Measurements from ENCODE around the gene ATG16L2. TPM values are rescaled to one million over a fixed set of nuclear protein-coding genes. Genes with fewer than 3 reads are reported as not detected.

Gene ATG16L2
- total RNA-seq, 2 donors from 2014 or later = 43.5 to 51.3 TPM

- H3K9ac ChIP-seq (ENCODE audit: low read depth in 2 of 2, low read length in 2 of 2) = peak overlapping the region in 1 of 2 donors; percentile 90
- TF ChIP-seq CTCF (IDR thresholded peaks at IDR 0.05) = no peak
- H3K9me3 ChIP-seq = no peaks in the 10 kb centered on the region
- no peak overlapping the region for H3K4me3 ChIP-seq
- no peaks in the 10 kb centered on the region for H3K27me3 ChIP-seq
- peak; percentile 65 for DNase-seq
- H3K4me1 ChIP-seq = peaks cover 32% of the 10 kb centered on the region
- intact Hi-C loops (cut with DNase I) = no loop called here
- H3K36me3 ChIP-seq = no peaks in the 10 kb centered on the region
- peak overlapping the region; percentile 67 for H3K27ac ChIP-seq
Observed at GRCh38 chr11:72777755-72778278, 36.4 kb upstream of the ATG16L2 start.

GRCh38 chr11:72778535-72779494 is 35.4 kb upstream of the ATG16L2 start:
- intact Hi-C loops (cut with DNase I) = no loop called here
- Histone ChIP-seq H3K27ac (peak overlapping the region; percentile 67), H3K36me3 (no peaks in the 10 kb centered on the region), H3K27me3 (no peaks in the 10 kb centered on the region), H3K9ac (ENCODE audit: low read depth in 2 of 2, low read length in 2 of 2) (peak overlapping the region in 1 of 2 donors; percentile 90), H3K9me3 (no peaks in the 10 kb centered on the region), H3K4me3 (peak overlapping the region; percentile 55), H3K4me1 (peaks cover 41% of the 10 kb centered on the region)
- no peak for TF ChIP-seq CTCF (IDR thresholded peaks at IDR 0.05)
- DNase-seq = peak; percentile 85

GRCh38 chr11:72779495-72780128 is 34.6 kb upstream of the ATG16L2 start:
- H3K9ac ChIP-seq (ENCODE audit: low read depth in 2 of 2, low read length in 2 of 2) = peak overlapping the region; percentile 79 to 90
- no peak for TF ChIP-seq CTCF (IDR thresholded peaks at IDR 0.05)
- peak overlapping the region; percentile 55 for H3K4me3 ChIP-seq
- peaks cover 39% of the 10 kb centered on the region for H3K4me1 ChIP-seq
- no peaks in the 10 kb centered on the region for H3K27me3 ChIP-seq
- peak overlapping the region; percentile 67 for H3K27ac ChIP-seq
- no peaks in the 10 kb centered on the region for H3K36me3 ChIP-seq
- DNase-seq = peak; percentile 46
- intact Hi-C loops (cut with DNase I) = no loop called here
- no peaks in the 10 kb centered on the region for H3K9me3 ChIP-seq

- intact Hi-C loops (cut with DNase I) = no loop called here
- peak overlapping the region; percentile 55 for H3K4me3 ChIP-seq
- H3K9ac ChIP-seq (ENCODE audit: low read depth in 2 of 2, low read length in 2 of 2) = peak overlapping the region; percentile 79 to 90
- no peaks in the 10 kb centered on the region for H3K9me3 ChIP-seq
- H3K36me3 ChIP-seq = no peaks in the 10 kb centered on the region
- H3K4me1 ChIP-seq = peaks cover 36% of the 10 kb centered on the region
- no peak for TF ChIP-seq CTCF (IDR thresholded peaks at IDR 0.05)
- peak overlapping the region; percentile 67 for H3K27ac ChIP-seq
- H3K27me3 ChIP-seq = no peaks in the 10 kb centered on the region
- DNase-seq = no peak
Observed at GRCh38 chr11:72780296-72781062, 33.7 kb upstream of the ATG16L2 start.

- H3K36me3 ChIP-seq = no peaks in the 10 kb centered on the region
Observed at GRCh38 chr11:72781063-72781312, 33.2 kb upstream of the ATG16L2 start.

More at GRCh38 chr11:72781063-72781312, 33.2 kb upstream of the ATG16L2 start:
- peak; percentile 58 for DNase-seq
- Histone ChIP-seq H3K9me3 (no peaks in the 10 kb centered on the region), H3K27ac (peak overlapping the region; percentile 67), H3K27me3 (no peaks in the 10 kb centered on the region), H3K4me1 (peaks cover 38% of the 10 kb centered on the region), H3K4me3 (peak overlapping the region; percentile 55), H3K9ac (ENCODE audit: low read depth in 2 of 2, low read length in 2 of 2) (peak overlapping the region; percentile 79 to 90)
- intact Hi-C loops (cut with DNase I) = no loop called here
- TF ChIP-seq CTCF (IDR thresholded peaks at IDR 0.05) = no peak

All from colonic mucosa (tissue), 4 donors.